SK-N-SH (cell line): ENCODE data around the gene CRK. TPM values are rescaled to one million over a fixed set of nuclear protein-coding genes. Genes with fewer than 3 reads are reported as not detected.

ENCODE experiments used
- CTCF ChIA-PET: fragments of 300-600, 350-600 bp; formaldehyde crosslinking; extraction: SDS; loops from one replicate; lab custom pipeline; 2021; lab: Yijun Ruan, JAX
- POLR2A ChIA-PET: fragments of 350-600 bp; sonication (Branson Sonifier 250); formaldehyde crosslinking; extraction: SDS; loops from one replicate; lab custom pipeline; 2020; ENCODE audit warnings: antibody characterized with exemption, inconsistent platforms; lab: Yijun Ruan, JAX
- DNase-seq: peaks from one replicate; pipeline ENCODE4 v3.0.0; 2012
- H2AFZ ChIP-seq: fragments of 200-600 bp; sonication (generic); 2 replicates; pipeline ENCODE4 v1.8.1; 2016; ENCODE audit warnings: antibody characterized with exemption, mild to moderate bottlenecking, low read depth
- H3F3A ChIP-seq: fragments of 200-600 bp; sonication (generic); replicated peaks from 2 replicates; pipeline ENCODE3; 2016; ENCODE audit warnings: antibody characterized with exemption, mild to moderate bottlenecking; ENCODE audit not compliant: insufficient read depth
- H3K27ac ChIP-seq, 2 experiments: fragments of 200-500 bp in 1 of 2; fragments of 200-600 bp in 1 of 2; sonication (Bioruptor generic) in 1 of 2; sonication (generic), shearing (Covaris generic) in 1 of 2; 2 replicates each; pipeline versions ENCODE4 v1.5.1 to v1.6.1; 2014 to 2016; ENCODE audit warnings: low read depth in 2 of 2, inconsistent platforms in 1 of 2, low read length in 1 of 2, mild to moderate bottlenecking in 1 of 2, mixed read lengths in 1 of 2
- H3K27me3 ChIP-seq: fragments of 200-600 bp; sonication (generic), shearing (Covaris generic); 2 replicates; pipeline ENCODE4 v1.6.1; 2016; ENCODE audit warnings: mixed run types; ENCODE audit not compliant: insufficient read depth
- H3K36me3 ChIP-seq, 2 experiments: fragments of 200-500 bp in 1 of 2; fragments of 200-600 bp in 1 of 2; sonication (Bioruptor generic) in 1 of 2; sonication (generic) in 1 of 2; replicated peaks in 1 of 2; 2 replicates each; pipeline versions ENCODE3 to v1.5.1; 2014 to 2016; ENCODE audit warnings: low read length in 1 of 2, mild to moderate bottlenecking in 1 of 2; ENCODE audit not compliant: insufficient read depth in 2 of 2, control insufficient read depth in 1 of 2
- H3K4me1 ChIP-seq, 2 experiments: fragments of 200-500 bp in 1 of 2; fragments of 200-600 bp in 1 of 2; sonication (Bioruptor generic) in 1 of 2; sonication (generic), shearing (Covaris generic) in 1 of 2; 2 replicates each; pipeline versions ENCODE4 v1.5.1 to v1.6.1; 2014 to 2016; ENCODE audit warnings: low read depth in 1 of 2, low read length in 1 of 2, mixed run types in 1 of 2; ENCODE audit not compliant: insufficient read depth in 2 of 2, control insufficient read depth in 1 of 2
- H3K4me2 ChIP-seq: fragments of 200-600 bp; sonication (generic), shearing (Covaris generic); 2 replicates; pipeline ENCODE4 v1.6.1; 2017; ENCODE audit warnings: mixed run types
- H3K4me3 ChIP-seq, 2 experiments: fragments of 200-500 bp in 1 of 2; fragments of 200-600 bp in 1 of 2; sonication (Bioruptor generic) in 1 of 2; sonication (generic), shearing (Covaris generic) in 1 of 2; 2 replicates each; pipeline versions ENCODE4 v1.5.1 to v1.8.1; 2014 to 2016; ENCODE audit warnings: low read depth in 2 of 2, inconsistent platforms in 1 of 2, low read length in 1 of 2, mild to moderate bottlenecking in 1 of 2, mixed read lengths in 1 of 2, moderate library complexity in 1 of 2
- H3K79me2 ChIP-seq: fragments of 200-600 bp; sonication (generic); 2 replicates; pipeline ENCODE4 v1.8.1; 2017; ENCODE audit warnings: mild to moderate bottlenecking; ENCODE audit not compliant: insufficient read depth
- H3K9ac ChIP-seq: fragments of 200-600 bp; sonication (generic); 2 replicates; pipeline ENCODE4 v1.6.1; 2017; ENCODE audit warnings: mixed run types
- H3K9me2 ChIP-seq: fragments of 200-600 bp; sonication (generic); 2 replicates; pipeline ENCODE4 v1.6.1; 2017; ENCODE audit warnings: mixed run types
- H3K9me3 ChIP-seq: fragments of 200-600 bp; sonication (generic); 2 replicates; pipeline ENCODE4 v1.6.1; 2017; ENCODE audit warnings: mixed run types, mild to moderate bottlenecking, moderate library complexity
- H4K20me1 ChIP-seq: fragments of 200-600 bp; sonication (generic); 2 replicates; pipeline ENCODE4 v1.6.1; 2017; ENCODE audit warnings: mild to moderate bottlenecking, mixed run types; ENCODE audit not compliant: insufficient read depth
- CHD2 ChIP-seq: fragments of 150-350 bp; IDR thresholded peaks from 2 replicates; pipeline ENCODE4 v1.6.1; 2018; ENCODE audit warnings: low read length; ENCODE audit not compliant: partially characterized antibody
- ELF1 ChIP-seq: IDR thresholded peaks from 2 replicates; pipeline ENCODE4 v1.4.0; 2012
- FOSL2 ChIP-seq: IDR thresholded peaks from 2 replicates; pipeline ENCODE4 v1.4.0; 2012; ENCODE audit warnings: low read depth, mild to moderate bottlenecking, moderate library complexity, borderline replicate concordance
- GABPA ChIP-seq: IDR thresholded peaks from 2 replicates; pipeline ENCODE4 v1.4.0; 2012; ENCODE audit warnings: low read depth, mild to moderate bottlenecking
- GATA2 ChIP-seq: sonication (generic); formaldehyde crosslinking; IDR thresholded peaks from 2 replicates; pipeline ENCODE4 v1.5.0; 2020; ENCODE audit warnings: mild to moderate bottlenecking, missing genetic modification reagents
- IRF3 ChIP-seq: fragments of 150-350 bp; IDR thresholded peaks from 2 replicates; pipeline ENCODE4 v1.6.1; 2016; ENCODE audit warnings: mild to moderate bottlenecking, low read depth, low read length
- JUND ChIP-seq: IDR thresholded peaks from 2 replicates; pipeline ENCODE4 v1.4.0; 2012
- MXI1 ChIP-seq: IDR thresholded peaks from 2 replicates; pipeline ENCODE4 v1.6.1; 2012; ENCODE audit warnings: mild to moderate bottlenecking, low read depth, low read length, improper control_type of control experiment
- RAD21 ChIP-seq: IDR thresholded peaks from 2 replicates; pipeline ENCODE4 v1.6.1; 2012; ENCODE audit warnings: mild to moderate bottlenecking, low read length
- RCOR1 ChIP-seq: fragments of 150-350 bp; IDR thresholded peaks from 2 replicates; pipeline ENCODE4 v1.6.1; 2017; ENCODE audit warnings: antibody characterized with exemption, low read length
- REST ChIP-seq: IDR thresholded peaks from 2 replicates; pipeline ENCODE4 v1.6.1; 2012; ENCODE audit warnings: mild to moderate bottlenecking, low read depth, low read length, moderate library complexity
- RFX5 ChIP-seq: IDR thresholded peaks from 2 replicates; pipeline ENCODE4 v1.6.1; 2012; ENCODE audit warnings: mild to moderate bottlenecking, improper control_type of control experiment, low read length
- TAF1 ChIP-seq: IDR thresholded peaks from 2 replicates; pipeline ENCODE4 v1.6.1; 2012; ENCODE audit warnings: low read depth, mild to moderate bottlenecking, low read length, moderate library complexity, borderline replicate concordance
- TCF12 ChIP-seq: IDR thresholded peaks from 2 replicates; pipeline ENCODE4 v1.4.0; 2012
- TEAD4 ChIP-seq: IDR thresholded peaks from 2 replicates; pipeline ENCODE4 v1.4.0; 2012; ENCODE audit warnings: mild to moderate bottlenecking, borderline replicate concordance; ENCODE audit not compliant: insufficient read depth
- ZBTB33 ChIP-seq: IDR thresholded peaks from 2 replicates; pipeline ENCODE4 v1.4.0; 2012; ENCODE audit warnings: low read depth, borderline replicate concordance
- WGBS: methylation state at CpG from one replicate; pipeline ENCODE4 v1.1.6; 2017; ENCODE audit warnings: low lambda C conversion rate; 5-methylcytosine and 5-hydroxymethylcytosine counted together
- polyA plus RNA-seq, 3 experiments: library from polyadenylated mRNA; depleted of rRNA; stranded (reverse); fragments of >200 nt; gene quantifications; 2 replicates each; pipeline ENCODE4 v1.2.3, GENCODE V29; 2012

Gene CRK
- polyA plus RNA-seq, 1 of the 3 experiments (the other 2 are of a cell fraction), result 50.7 TPM

GRCh38 chr17:1399679-1400512 is 56.1 kb downstream of the CRK start, which contains the start of gene YWHAE (continued):
- TF ChIP-seq IRF3 (no peak), ZBTB33 (no peak), RFX5 (no peak), CHD2 (no peak), RCOR1 (no peak), RAD21 (no peak), JUND (no peak), GATA2 (CRISPR knock-in tag) (no peak), ELF1 (peak; percentile 74), TAF1 (peak; percentile 90; the same call in 1 of the 2 replicates), TEAD4 (peak; percentile 98), TCF12 (no peak)

- Histone ChIP-seq H3F3A (peaks cover 10% of the 10 kb centered on the region), H3K36me3 (peaks cover 0 to 21% of the 10 kb centered on the region in 2 experiments), H3K9me3 (no peaks in the 10 kb centered on the region), H3K27ac (peak overlapping the region; percentile 97), H3K9ac (peak overlapping the region; percentile 99), H3K27me3 (no peaks in the 10 kb centered on the region), H4K20me1 (peaks cover 53% of the 10 kb centered on the region), H2AFZ (no peak overlapping the region), H3K9me2 (no peaks in the 10 kb centered on the region), H3K79me2 (peaks cover 61% of the 10 kb centered on the region), H3K4me1 (peaks cover 2 to 4% of the 10 kb centered on the region in 2 experiments; a peak in 2 of 4 replicates), H3K4me3 (peak overlapping the region; percentile 68 to 99), H3K4me2 (peak overlapping the region; percentile 85)
- ChIA-PET CTCF (interaction anchor here (0.6 to 3.3 kb wide), 3 partner anchors 25 to 330 kb away, joined by 3 to 13 read pairs (median 3); no protein-coding TSS in a partner anchor), POLR2A (interaction anchor here (0.5 to 1.9 kb wide), 4 partner anchors 8 to 117 kb away, joined by 3 to 14 read pairs (median 6); partner anchors contain the start of genes CRK and INPP5K)
- WGBS, result under 1% methylated on average over 26 of the region's 41 CpGs
- no peak for DNase-seq
- TF ChIP-seq FOSL2, result no peak
- no peak for TF ChIP-seq MXI1
- no peak for TF ChIP-seq GABPA
- TF ChIP-seq ZBTB33, result no peak
- 0 out of 2 replicates have a peak, but pooled peaks have one; percentile 3 for TF ChIP-seq REST
- TF ChIP-seq JUND, result peak; percentile 17; the same call in 1 of the 2 replicates
Observed at GRCh38 chr17:1398931-1399678, 56.9 kb downstream of the CRK start.
